ENCODE results near the gene PPP1CB.

The PPP1CB gene

GRCh38 chr2:28751252-28751955 is at the start of gene PPP1CB:
Gene PPP1CB (plus strand): TSS chr2:28751830. CDS start chr2:28752125, 295 bp downstream.
- DNase-seq (ENCODE audit: low spot score), result peak; percentile 96
- peak; percentile 27 for TF ChIP-seq CTCF (IDR thresholded peaks at IDR 0.05; ENCODE audit: extremely low read depth, missing control alignments)

GRCh38 chr2:28702415-28702861 is 49.2 kb upstream of the PPP1CB start:
- DNase-seq (ENCODE audit: low spot score), result no peak
- TF ChIP-seq CTCF (IDR thresholded peaks at IDR 0.05; ENCODE audit: extremely low read depth, missing control alignments), result no peak

- no peak for DNase-seq (ENCODE audit: low spot score)
- TF ChIP-seq CTCF (IDR thresholded peaks at IDR 0.05; ENCODE audit: extremely low read depth, missing control alignments), result no peak
These were observed 48.8 kb upstream of the PPP1CB start for GRCh38 chr2:28702878-28703277.

- no peak for DNase-seq (ENCODE audit: low spot score)
- TF ChIP-seq CTCF (IDR thresholded peaks at IDR 0.05; ENCODE audit: extremely low read depth, missing control alignments), result no peak
These were observed 47.0 kb upstream of the PPP1CB start for GRCh38 chr2:28704621-28705020.

GRCh38 chr2:28705751-28706440 is 45.7 kb upstream of the PPP1CB start:
- DNase-seq (ENCODE audit: low spot score), result no peak
- no peak for TF ChIP-seq CTCF (IDR thresholded peaks at IDR 0.05; ENCODE audit: extremely low read depth, missing control alignments)

- no peak for DNase-seq (ENCODE audit: low spot score)
- TF ChIP-seq CTCF (IDR thresholded peaks at IDR 0.05; ENCODE audit: extremely low read depth, missing control alignments), result no peak
These were observed 44.0 kb upstream of the PPP1CB start for GRCh38 chr2:28707592-28707991.

GRCh38 chr2:28709101-28709500 is 42.5 kb upstream of the PPP1CB start:
- TF ChIP-seq CTCF (IDR thresholded peaks at IDR 0.05; ENCODE audit: extremely low read depth, missing control alignments), result no peak
- no peak for DNase-seq (ENCODE audit: low spot score)

Data from GM20000 (cell line).